Fibroblast of lung (primary cell): ENCODE data around the gene CEP164. TPM values are rescaled to one million over a fixed set of nuclear protein-coding genes. Genes with fewer than 3 reads are reported as not detected.

Source experiments
- DNase-seq, 2 donors: peaks; one replicate each; pipeline versions ENCODE4 v3.0.0 to v3.0.0-alpha.2; 2010; ENCODE audit warnings: low read depth in 2 of 2
- H2AFZ ChIP-seq: 2 replicates; pipeline ENCODE4 v1.5.1; 2012; ENCODE audit warnings: low read length, control low read depth, inconsistent platforms
- H3K27ac ChIP-seq: 2 replicates; pipeline ENCODE4 v1.5.1; 2011; ENCODE audit warnings: low read length, control low read depth; ENCODE audit not compliant: insufficient read depth
- H3K27me3 ChIP-seq: 2 replicates; pipeline ENCODE4 v1.5.1; 2011; ENCODE audit warnings: mild to moderate bottlenecking, low read length; ENCODE audit not compliant: control insufficient read depth, insufficient read depth
- H3K36me3 ChIP-seq: 2 replicates; pipeline ENCODE4 v1.5.1; 2011; ENCODE audit warnings: low read length; ENCODE audit not compliant: control insufficient read depth, insufficient read depth
- H3K4me1 ChIP-seq: 2 replicates; pipeline ENCODE4 v1.5.1; 2011; ENCODE audit warnings: low read length; ENCODE audit not compliant: control insufficient read depth, insufficient read depth; ENCODE audit errors: extremely low read depth
- H3K4me2 ChIP-seq: 2 replicates; pipeline ENCODE4 v1.5.1; 2011; ENCODE audit warnings: low read length, control low read depth; ENCODE audit not compliant: insufficient read depth; ENCODE audit errors: extremely low read depth
- H3K4me3 ChIP-seq, 4 experiments: fragments of 200-600 bp in 1 of 4; sonication (generic) in 1 of 4; replicated peaks in 1 of 4; 2 replicates each; pipeline ENCODE4 v1.5.1; 2011 to 2016; ENCODE audit warnings: low read length in 4 of 4, low read depth in 3 of 4, mild to moderate bottlenecking in 3 of 4, control low read depth in 2 of 4, inconsistent platforms in 1 of 4, mixed read lengths in 1 of 4; ENCODE audit not compliant: insufficient read depth in 1 of 4; ENCODE audit errors: control extremely low read depth in 1 of 4
- H3K79me2 ChIP-seq: 2 replicates; pipeline ENCODE4 v1.5.1; 2012; ENCODE audit warnings: mild to moderate bottlenecking, low read length, inconsistent platforms; ENCODE audit not compliant: control insufficient read depth, insufficient read depth
- H3K9ac ChIP-seq: 2 replicates; pipeline ENCODE4 v1.5.1; 2011; ENCODE audit warnings: mild to moderate bottlenecking, low read length, control low read depth; ENCODE audit not compliant: insufficient read depth
- H3K9me3 ChIP-seq: 2 replicates; pipeline ENCODE4 v1.5.1; 2012; ENCODE audit warnings: low read depth, low read length; ENCODE audit not compliant: control insufficient read depth, insufficient read depth
- H4K20me1 ChIP-seq: 2 replicates; pipeline ENCODE4 v1.5.1; 2011; ENCODE audit warnings: low read length; ENCODE audit not compliant: control insufficient read depth, insufficient read depth; ENCODE audit errors: extremely low read depth
- CTCF ChIP-seq, 2 donors: IDR thresholded peaks in 1 of 2; conservative IDR thresholded peaks in 1 of 2; 1 replicate in 1 of 2; 2 replicates in 1 of 2; pipeline ENCODE4 v1.5.1; 2011 to 2012; ENCODE audit warnings: low read length in 2 of 2, control low read depth in 1 of 2, inconsistent platforms in 1 of 2, low read depth in 1 of 2, mild to moderate bottlenecking in 1 of 2
- EZH2 ChIP-seq: IDR thresholded peaks from 2 replicates; pipeline ENCODE4 v1.5.1; 2012; ENCODE audit warnings: low read length, control low read depth, mild to moderate bottlenecking; ENCODE audit errors: missing control alignments
- polyA plus RNA-seq, 2 donors: library from polyadenylated mRNA; depleted of rRNA in 1 of 2; stranded (reverse) in 1 of 2; unstranded in 1 of 2; fragments of >200 nt; gene quantifications; 2 replicates each; pipeline ENCODE4 v1.2.1, GENCODE V29; 2011 to 2012; ENCODE audit warnings: missing spikeins in 1 of 2
- total RNA-seq: library from RNA; depleted of rRNA; stranded (reverse); fragments of >200 nt; gene quantifications from 2 replicates; pipeline ENCODE4 v1.2.1, GENCODE V29; 2014

CEP164 gene
- total and polyA plus RNA-seq, 2 donors (not counting 1 experiment from before 2014, with no cell fraction given) = 16.1 to 33.5 TPM

GRCh38 chr11:117462183-117462863, 134.7 kb downstream of the CEP164 start:
- Histone ChIP-seq H3K4me3 (no peak overlapping the region), H3K9ac (no peak overlapping the region), H3K27me3 (no peaks in the 10 kb centered on the region), H4K20me1 (no peaks in the 10 kb centered on the region), H3K36me3 (no peaks in the 10 kb centered on the region), H3K4me2 (no peak overlapping the region), H3K9me3 (no peaks in the 10 kb centered on the region), H3K27ac (no peak overlapping the region), H3K79me2 (no peaks in the 10 kb centered on the region), H3K4me1 (no peaks in the 10 kb centered on the region), H2AFZ (no peak overlapping the region)
- TF ChIP-seq EZH2 = no peak
- no peak for TF ChIP-seq CTCF (conservative IDR thresholded peaks at IDR 0.05 in 1 of 2, IDR thresholded peaks at IDR 0.05 in 1 of 2; ENCODE audit: low read depth in 1 of 2, low read length in 2 of 2)
- no peak for DNase-seq

GRCh38 chr11:117462864-117463247, 135.2 kb downstream of the CEP164 start:
- no peak overlapping the region for H3K4me2 ChIP-seq

More at GRCh38 chr11:117462864-117463247, 135.2 kb downstream of the CEP164 start:
- Histone ChIP-seq H4K20me1 (no peaks in the 10 kb centered on the region), H3K79me2 (no peaks in the 10 kb centered on the region), H3K27ac (no peak overlapping the region), H3K9ac (no peak overlapping the region), H3K36me3 (no peaks in the 10 kb centered on the region), H3K4me1 (no peaks in the 10 kb centered on the region), H2AFZ (no peak overlapping the region), H3K4me3 (no peak overlapping the region), H3K27me3 (no peaks in the 10 kb centered on the region), H3K9me3 (no peaks in the 10 kb centered on the region)
- no peak for DNase-seq
- TF ChIP-seq EZH2 = no peak
- no peak for TF ChIP-seq CTCF (conservative IDR thresholded peaks at IDR 0.05 in 1 of 2, IDR thresholded peaks at IDR 0.05 in 1 of 2; ENCODE audit: low read depth in 1 of 2, low read length in 2 of 2)

Other genes with a start within 250 kb of the CEP164 start
- gene SIK3, start 229.4 kb upstream of the CEP164 start, total RNA-seq = 11.8 and 22.8 TPM in 2 replicates
- gene SIK3, start 229.4 kb upstream of the CEP164 start, polyA plus RNA-seq = 7.1 and 9.7 TPM in 2 replicates
- 110 and 112 TPM in 2 replicates for gene PAFAH1B2, start 183.6 kb upstream of the CEP164 start, total RNA-seq
- 56.2 and 70.8 TPM in 2 replicates for gene PAFAH1B2, start 183.6 kb upstream of the CEP164 start, polyA plus RNA-seq
- gene SIDT2, start 149.1 kb upstream of the CEP164 start, total RNA-seq = 10.3 and 23.5 TPM in 2 replicates
- gene SIDT2, start 149.1 kb upstream of the CEP164 start, polyA plus RNA-seq = 24.3 and 27.2 TPM in 2 replicates
- gene TAGLN, start 128.5 kb upstream of the CEP164 start, total RNA-seq = 608 and 824 TPM in 2 replicates
- 1,148 and 4,435 TPM in 2 replicates for gene TAGLN, start 128.5 kb upstream of the CEP164 start, polyA plus RNA-seq
- gene PCSK7, start 95.8 kb upstream of the CEP164 start, total RNA-seq = 26.5 and 38.3 TPM in 2 replicates
- gene PCSK7, start 95.8 kb upstream of the CEP164 start, polyA plus RNA-seq = 26.8 and 28.2 TPM in 2 replicates
- 11.3 and 13.4 TPM in 2 replicates for gene RNF214, start 95.2 kb upstream of the CEP164 start, total RNA-seq
- gene RNF214, start 95.2 kb upstream of the CEP164 start, polyA plus RNA-seq = 12.1 and 12.9 TPM in 2 replicates
- 2.8 and 4.5 TPM in 2 replicates for gene BACE1-AS, start 36.5 kb upstream of the CEP164 start, total RNA-seq
- gene BACE1-AS, start 36.5 kb upstream of the CEP164 start, polyA plus RNA-seq = 3.9 and 4.2 TPM in 2 replicates
- 17.7 and 23.1 TPM in 2 replicates for gene BACE1, start 11.6 kb upstream of the CEP164 start, total RNA-seq
- gene BACE1, start 11.6 kb upstream of the CEP164 start, polyA plus RNA-seq = 58.1 and 62.7 TPM in 2 replicates